Stimulated activated CD8-positive, alpha-beta memory T cell treated with anti-CD3 and anti-CD28 coated beads, Interleukin-15, amount 100 ng/mL, for 24 hours (primary cell): ENCODE measurements around the gene CFAP77.

Experiments used
- DNase-seq: peaks from one replicate; pipeline ENCODE4 v3.0.0-alpha.2; 2020; ENCODE audit warnings: low read depth

CFAP77 gene

GRCh38 chr9:132582786-132583583 lies 173.0 kb downstream of the CFAP77 start:
- no peak for DNase-seq

DNA sequence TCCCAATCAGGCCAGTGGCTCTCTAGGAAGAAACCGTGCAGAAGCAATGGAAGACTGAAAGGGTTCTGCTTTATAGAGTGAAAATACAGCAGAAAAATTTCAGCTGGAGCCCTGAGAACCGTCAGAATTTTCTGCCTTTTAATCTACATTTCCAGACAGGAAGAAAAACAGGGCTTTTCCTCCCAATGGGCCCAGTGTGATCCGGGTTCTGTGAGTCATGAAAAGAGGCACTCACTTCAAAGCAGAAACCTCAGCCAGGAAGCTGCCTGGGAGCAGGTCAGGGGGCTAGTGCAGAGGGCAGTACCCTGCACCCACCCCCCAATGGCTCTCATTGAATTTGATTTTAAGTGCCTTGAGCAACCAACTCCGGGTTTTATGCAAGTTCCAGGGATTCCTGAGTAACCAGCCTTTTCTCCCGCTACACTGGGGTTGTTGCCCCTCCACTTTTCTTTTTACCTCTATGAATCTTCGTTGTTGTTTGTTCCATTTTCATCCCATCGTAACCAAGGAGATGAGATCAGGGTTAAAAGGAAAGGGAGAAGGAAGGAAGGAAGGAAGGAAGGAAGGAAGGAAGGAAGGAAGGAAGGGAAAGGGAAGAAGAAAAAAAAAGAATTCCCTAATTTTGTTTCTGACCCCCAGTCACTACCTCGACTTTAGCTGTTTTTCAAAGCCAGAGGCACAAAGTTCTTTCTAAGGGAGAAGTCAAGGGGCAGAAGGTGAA lies 173.7 kb downstream of the CFAP77 start:
- DNase-seq = no peak

GRCh38 chr9:132584601-132585560 lies 174.9 kb downstream of the CFAP77 start:
- DNase-seq = no peak

DNA sequence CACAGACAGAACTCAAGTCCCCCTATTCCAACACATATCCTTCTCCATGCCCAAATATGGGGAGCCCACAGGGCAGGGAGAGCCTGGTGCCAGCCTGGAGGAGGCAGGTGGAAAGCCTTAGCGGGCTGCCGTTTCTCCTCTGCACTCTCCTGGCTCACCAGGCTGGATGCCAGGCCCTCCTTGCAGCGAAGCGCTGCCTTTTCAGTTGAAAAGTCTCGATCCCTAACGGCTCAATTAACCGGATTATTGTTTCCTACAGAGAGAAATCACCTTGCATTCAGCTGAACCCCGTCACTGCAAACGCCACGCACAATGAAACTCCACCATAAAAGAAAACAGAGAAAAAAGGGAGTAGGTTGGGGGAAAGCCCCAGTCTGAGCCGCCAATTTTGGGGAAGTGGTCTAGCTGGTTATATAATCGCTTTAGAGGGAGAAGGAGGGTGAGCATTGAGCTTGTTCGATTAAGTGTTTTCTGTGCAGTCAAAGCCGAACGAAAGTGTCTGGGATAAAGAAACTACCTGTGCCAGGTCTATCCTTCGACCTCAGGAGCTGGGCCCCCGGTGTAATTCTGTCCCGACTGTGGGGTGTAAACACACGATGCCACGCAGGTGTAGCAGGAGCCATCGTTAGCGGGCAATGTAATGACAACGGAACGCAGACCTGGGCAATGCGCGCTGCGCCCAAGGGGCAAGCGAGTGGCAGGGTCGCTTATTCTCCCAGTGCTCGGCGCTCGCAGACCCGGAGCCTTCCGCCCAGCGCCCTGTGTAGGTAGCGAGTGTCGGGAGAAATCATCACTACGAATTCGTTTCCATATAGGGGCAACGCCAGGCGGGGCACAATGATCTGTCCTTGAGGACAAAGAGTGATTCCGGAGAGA lies 176.2 kb downstream of the CFAP77 start:
- DNase-seq = no peak

GRCh38 chr9:132586830-132587591 lies 177.0 kb downstream of the CFAP77 start:
- no peak for DNase-seq

GRCh38 chr9:132587592-132587955 lies 177.6 kb downstream of the CFAP77 start:
- DNase-seq = no peak

GRCh38 chr9:132588098-132588497 lies 178.1 kb downstream of the CFAP77 start:
- DNase-seq = no peak

DNA sequence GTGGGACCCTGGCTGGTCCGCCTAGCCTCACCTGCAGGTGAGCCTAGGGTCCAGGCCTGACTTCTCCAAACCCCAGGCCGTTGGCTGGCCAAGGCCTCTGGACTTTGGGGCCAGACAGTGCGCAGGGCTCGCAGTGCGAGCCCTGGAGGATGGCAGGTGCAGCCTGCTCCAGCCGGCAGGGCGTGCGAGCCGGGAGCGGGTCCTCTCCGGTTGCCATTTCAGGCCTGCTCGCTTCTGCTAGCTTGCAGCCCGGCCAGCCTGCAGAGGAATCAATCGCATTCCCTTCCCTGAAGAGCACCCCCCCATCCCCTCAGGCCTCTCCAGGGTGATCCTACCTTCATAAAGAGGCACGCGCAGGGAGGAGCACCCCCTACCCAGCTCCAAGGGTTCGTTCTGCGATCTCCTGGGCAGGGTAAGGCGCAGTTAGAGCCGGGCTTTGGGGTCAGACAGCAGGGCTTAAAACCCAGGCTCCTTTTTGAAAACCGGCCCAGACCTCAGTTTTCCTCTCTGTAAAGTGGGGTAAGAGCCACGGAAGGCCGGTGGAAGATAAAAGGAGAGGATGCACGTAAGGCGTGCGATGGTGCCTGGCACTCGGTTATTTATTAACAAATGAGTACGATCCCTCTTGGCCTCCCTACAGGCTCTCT lies 178.6 kb downstream of the CFAP77 start:
- DNase-seq = no peak

DNA sequence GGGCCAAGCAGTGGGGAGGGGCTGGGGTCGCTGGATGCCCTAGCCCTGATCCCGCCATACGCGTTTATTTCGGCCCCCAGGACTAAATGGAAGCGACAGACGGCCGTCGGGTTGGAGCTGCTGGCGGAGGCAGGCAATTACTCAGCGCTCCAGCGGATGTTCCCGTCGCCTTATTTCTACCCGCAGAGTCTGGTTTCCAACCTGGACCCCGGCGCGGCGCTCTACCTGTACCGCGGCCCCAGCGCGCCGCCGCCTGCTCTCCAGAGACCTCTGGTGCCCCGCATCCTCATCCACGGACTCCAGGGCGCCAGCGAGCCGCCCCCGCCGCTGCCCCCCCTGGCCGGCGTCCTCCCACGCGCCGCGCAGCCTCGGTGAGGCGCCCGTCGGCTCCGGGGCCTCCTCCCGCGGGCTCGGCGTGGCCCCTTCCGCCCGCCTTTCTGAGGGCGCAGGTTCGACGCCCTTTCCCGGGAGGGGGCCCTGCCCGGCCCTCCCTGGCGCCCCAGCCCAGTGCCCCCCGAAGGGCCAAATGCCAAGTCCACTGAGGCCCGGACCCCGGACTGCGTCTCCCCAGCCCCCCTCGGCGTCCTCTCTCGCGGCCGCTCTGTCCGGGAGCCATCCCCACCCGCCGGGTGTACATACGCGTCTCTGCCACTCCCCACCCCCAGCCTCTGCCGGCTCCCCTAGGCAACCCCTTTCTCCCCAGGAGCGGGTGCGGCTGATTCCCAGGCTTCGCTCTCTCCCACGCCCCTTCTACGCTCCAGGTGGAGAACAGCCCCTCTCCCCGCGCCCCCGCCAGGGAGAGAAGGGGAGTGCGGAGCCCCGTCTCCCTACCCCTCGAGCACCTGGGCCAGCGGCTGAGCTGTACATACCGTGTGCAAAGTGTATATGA lies 179.4 kb downstream of the CFAP77 start:
- DNase-seq = no peak

- DNase-seq = no peak
Measured at GRCh38 chr9:132590037-132590317, 180.0 kb downstream of the CFAP77 start.

GRCh38 chr9:132590318-132591182 lies 180.5 kb downstream of the CFAP77 start:
- DNase-seq = no peak

DNA sequence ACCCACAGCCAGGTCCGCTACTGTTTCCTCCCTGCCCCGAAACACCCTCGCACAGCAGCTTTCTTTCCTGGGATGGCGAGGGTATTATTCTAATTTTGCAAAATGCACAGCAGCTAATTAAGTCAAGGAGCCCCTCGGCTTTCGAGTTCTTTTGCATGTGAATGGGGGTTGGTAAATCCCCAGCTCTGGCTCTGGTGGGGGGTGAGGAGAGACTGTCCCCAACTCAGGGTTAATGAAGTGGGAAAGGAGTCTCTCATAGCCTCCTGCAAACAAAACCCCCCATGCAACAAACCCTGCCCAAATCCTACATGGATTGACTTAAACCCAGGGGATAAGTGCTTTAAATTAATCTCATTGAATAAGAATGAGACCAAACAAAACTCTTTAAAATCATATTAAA lies 181.2 kb downstream of the CFAP77 start:
- DNase-seq = no peak

- no peak for DNase-seq
Measured at GRCh38 chr9:132591751-132592314, 181.8 kb downstream of the CFAP77 start.

DNA sequence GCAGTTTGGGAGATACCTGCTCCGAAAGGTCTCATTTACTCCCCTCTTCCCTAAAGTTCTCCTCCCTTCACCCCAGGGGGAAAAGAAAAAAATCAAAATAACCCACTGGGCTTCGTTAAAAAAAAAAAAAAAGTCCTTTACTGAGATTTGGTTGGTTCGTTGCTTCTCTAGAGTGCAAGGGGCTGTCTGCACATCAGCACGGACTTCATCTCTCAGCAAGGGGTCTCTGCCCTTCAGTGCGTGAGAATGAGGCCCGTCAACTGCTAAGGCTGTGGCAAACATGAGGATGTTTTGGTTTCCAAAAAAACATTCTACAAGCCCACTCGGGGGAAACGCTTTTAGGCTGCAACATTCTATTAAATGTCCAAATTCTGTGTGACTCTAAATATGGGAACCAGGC lies 182.4 kb downstream of the CFAP77 start:
- no peak for DNase-seq

- no peak for DNase-seq
Measured at GRCh38 chr9:132594412-132594811, 184.4 kb downstream of the CFAP77 start.

GRCh38 chr9:132595319-132595718 lies 185.3 kb downstream of the CFAP77 start:
- no peak for DNase-seq

DNA sequence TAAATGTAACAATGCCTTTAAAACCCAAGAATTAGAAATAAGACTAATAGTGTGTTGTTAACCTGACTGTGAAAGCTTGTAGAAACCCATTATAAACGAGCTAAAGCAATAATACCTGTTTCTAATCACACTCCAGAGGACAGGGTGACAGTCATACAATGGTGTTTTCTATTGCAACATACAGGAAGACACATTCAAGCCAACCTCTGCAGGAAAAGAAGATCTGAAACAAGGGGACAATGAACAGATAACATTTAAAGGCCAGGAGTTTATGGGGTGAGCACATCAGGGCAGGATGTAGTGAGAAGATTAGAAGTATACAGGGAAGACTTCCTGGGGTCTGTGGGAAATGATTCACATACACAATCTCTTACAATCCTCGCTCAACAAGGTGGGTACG lies 186.2 kb downstream of the CFAP77 start:
- DNase-seq = no peak
